ENCODE data around the gene HPSE. TPM values are rescaled to one million over a fixed set of nuclear protein-coding genes. Genes with fewer than 3 reads are reported as not detected.

Gene HPSE
- total RNA-seq, 2 donors from 2014 or later = 0.82 to 1.5 TPM

- no peak for DNase-seq (ENCODE audit: low spot score)
- Histone ChIP-seq H3K36me3 (no peaks in the 10 kb centered on the region), H3K4me3 (no peak overlapping the region), H3K27me3 (replicated peaks; ENCODE audit: insufficient read depth) (no peaks in the 10 kb centered on the region), H3K27ac (no peak overlapping the region), H3K9me3 (no peaks in the 10 kb centered on the region), H3K4me1 (replicated peaks) (no peaks in the 10 kb centered on the region)
- intact Hi-C loops (cut with DNase I) = no loop called here
- no peak for TF ChIP-seq CTCF (IDR thresholded peaks at IDR 0.05)
- TF ChIP-seq POLR2AphosphoS5 (IDR thresholded peaks at IDR 0.05) = no peak
- TF ChIP-seq POLR2A (IDR thresholded peaks at IDR 0.05) = no peak
- 79% methylated on average over 3 of the region's 3 CpGs for WGBS
These were observed 29.7 kb upstream of the HPSE start for GRCh38 chr4:83364312-83364711.

GRCh38 chr4:83362492-83363329 lies 28.1 kb upstream of the HPSE start:
- DNase-seq (ENCODE audit: low spot score) = peak; percentile 70
- intact Hi-C loops (cut with DNase I) = no loop called here

GRCh38 chr4:83361416-83362103 lies 26.9 kb upstream of the HPSE start:
- Histone ChIP-seq H3K4me1 (replicated peaks) (no peaks in the 10 kb centered on the region), H3K9me3 (no peaks in the 10 kb centered on the region), H3K27ac (no peak overlapping the region), H3K27me3 (replicated peaks; ENCODE audit: insufficient read depth) (no peaks in the 10 kb centered on the region), H3K36me3 (no peaks in the 10 kb centered on the region), H3K4me3 (no peak overlapping the region)
- no peak for DNase-seq (ENCODE audit: low spot score)
- intact Hi-C loops (cut with DNase I) = no loop called here
- WGBS = 92% methylated on average over 7 of the region's 7 CpGs
- no peak for TF ChIP-seq POLR2A (IDR thresholded peaks at IDR 0.05)
- no peak for TF ChIP-seq CTCF (IDR thresholded peaks at IDR 0.05)
- TF ChIP-seq POLR2AphosphoS5 (IDR thresholded peaks at IDR 0.05) = no peak

More at GRCh38 chr4:83362492-83363329, 28.1 kb upstream of the HPSE start:
- Histone ChIP-seq H3K9me3 (no peaks in the 10 kb centered on the region), H3K4me1 (replicated peaks) (no peaks in the 10 kb centered on the region), H3K27me3 (replicated peaks; ENCODE audit: insufficient read depth) (no peaks in the 10 kb centered on the region), H3K4me3 (no peak overlapping the region), H3K36me3 (no peaks in the 10 kb centered on the region), H3K27ac (peak overlapping the region in 1 of 2 donors; percentile 46)
- no peak for TF ChIP-seq POLR2A (IDR thresholded peaks at IDR 0.05)
- TF ChIP-seq CTCF (IDR thresholded peaks at IDR 0.05) = peak in 3 of 4 experiments; percentile 15 to 39 (median 20)
- TF ChIP-seq POLR2AphosphoS5 (IDR thresholded peaks at IDR 0.05) = peak; percentile 72
- WGBS = 44% methylated on average over 9 of the region's 9 CpGs

GRCh38 chr4:83360018-83360417 lies 25.4 kb upstream of the HPSE start:
- WGBS = 89% methylated on average over 4 of the region's 4 CpGs
- TF ChIP-seq POLR2A (IDR thresholded peaks at IDR 0.05) (no peak), CTCF (IDR thresholded peaks at IDR 0.05) (no peak), POLR2AphosphoS5 (IDR thresholded peaks at IDR 0.05) (no peak)
- H3K4me1 ChIP-seq (replicated peaks) = no peaks in the 10 kb centered on the region
- no peak overlapping the region for H3K27ac ChIP-seq
- H3K36me3 ChIP-seq = no peaks in the 10 kb centered on the region
- intact Hi-C loops (cut with DNase I) = no loop called here
- no peak for DNase-seq (ENCODE audit: low spot score)
- no peak overlapping the region for H3K4me3 ChIP-seq
- H3K27me3 ChIP-seq (replicated peaks; ENCODE audit: insufficient read depth) = no peaks in the 10 kb centered on the region
- no peaks in the 10 kb centered on the region for H3K9me3 ChIP-seq
